Gastrocnemius medialis (tissue), 4 donors: Measurements from ENCODE around the gene C6orf89. TPM values are rescaled to one million over a fixed set of nuclear protein-coding genes. Genes with fewer than 3 reads are reported as not detected.

Source experiments
- ATAC-seq, 2 donors: fragments of 150-250 bp; one replicate each; pipeline ENCODE4 v1.9.1; 2016
- DNase-seq, 2 donors: peaks; one replicate each; pipeline ENCODE4 v3.0.0-alpha.2; 2019
- H3K27ac ChIP-seq, 4 donors: fragments of 200-600 bp; sonication (generic); 1 replicate in 1 of 4; 2 replicates in 3 of 4; pipeline ENCODE4 v1.5.1; 2016 to 2018; ENCODE audit warnings: mild to moderate bottlenecking in 2 of 4, moderate library complexity in 1 of 4
- H3K27me3 ChIP-seq, 3 donors: fragments of 200-600 bp; sonication (generic) in 2 of 3; 1 replicate in 1 of 3; 2 replicates in 2 of 3; pipeline versions ENCODE4 v1.5.1 to v1.6.0; 2016 to 2019; ENCODE audit warnings: mild to moderate bottlenecking in 1 of 3, moderate library complexity in 1 of 3
- H3K36me3 ChIP-seq, 2 donors: fragments of 200-600 bp; sonication (generic) in 1 of 2; one replicate each; pipeline ENCODE4 v1.5.1; 2017 to 2018
- H3K4me1 ChIP-seq, 2 donors: fragments of 200-600 bp; sonication (generic) in 1 of 2; one replicate each; pipeline ENCODE4 v1.5.1; 2016 to 2017; ENCODE audit warnings: mild to moderate bottlenecking in 2 of 2
- H3K4me3 ChIP-seq, 4 donors: fragments of 200-600 bp; sonication (generic) in 3 of 4; 1 replicate in 1 of 4; 2 replicates in 3 of 4; pipeline ENCODE4 v1.5.1; 2016 to 2019; ENCODE audit warnings: mild to moderate bottlenecking in 2 of 4
- H3K9me3 ChIP-seq, 3 donors: fragments of 200-600 bp; sonication (generic) in 2 of 3; 1 replicate in 1 of 3; 2 replicates in 2 of 3; pipeline ENCODE4 v1.5.1; 2016 to 2019
- POLR2A ChIP-seq, 2 donors: fragments of 450-650 bp; IDR thresholded peaks; one replicate each; pipeline ENCODE4 v1.6.1; 2017; ENCODE audit warnings: antibody characterized with exemption in 2 of 2, mild to moderate bottlenecking in 2 of 2, moderate library complexity in 2 of 2
- in situ Hi-C, 4 donors: fragments of 200-750 bp; cut with MboI; loops; one replicate each; pipeline versions ENCODE4 v1.15.0 to v1.8.0; 2017; ENCODE audit warnings: low sequenced_read_pairs in 4 of 4
- intact Hi-C: fragments of 100-400 bp; cut with DNase I; formaldehyde crosslinking; loops from one replicate; pipeline ENCODE4 v1.15.1; 2023; ENCODE audit warnings: low total_unique reads
- total RNA-seq, 4 donors: library from RNA; depleted of rRNA; stranded (reverse); fragments of >200 nt; gene quantifications; one replicate each; pipeline versions ENCODE4 v1.1.0 to v1.2.3, GENCODE V29; 2016
- TF ChIP-seq, protein P1 (sequence below), 5 experiments: fragments of 450-650 bp in 3 of 5; fragments of 200-600 bp in 2 of 5; sonication (generic) in 2 of 5; IDR thresholded peaks in 4 of 5; conservative IDR thresholded peaks in 1 of 5; 1 replicate in 4 of 5; 2 replicates in 1 of 5; pipeline ENCODE4 v1.5.1; 2016 to 2019; ENCODE audit warnings: antibody characterized with exemption in 5 of 5, mild to moderate bottlenecking in 3 of 5, moderate library complexity in 3 of 5

C6orf89 gene
- total RNA-seq, 4 donors from 2014 or later = 30.8 to 53.2 (median 38.8) TPM

DNA sequence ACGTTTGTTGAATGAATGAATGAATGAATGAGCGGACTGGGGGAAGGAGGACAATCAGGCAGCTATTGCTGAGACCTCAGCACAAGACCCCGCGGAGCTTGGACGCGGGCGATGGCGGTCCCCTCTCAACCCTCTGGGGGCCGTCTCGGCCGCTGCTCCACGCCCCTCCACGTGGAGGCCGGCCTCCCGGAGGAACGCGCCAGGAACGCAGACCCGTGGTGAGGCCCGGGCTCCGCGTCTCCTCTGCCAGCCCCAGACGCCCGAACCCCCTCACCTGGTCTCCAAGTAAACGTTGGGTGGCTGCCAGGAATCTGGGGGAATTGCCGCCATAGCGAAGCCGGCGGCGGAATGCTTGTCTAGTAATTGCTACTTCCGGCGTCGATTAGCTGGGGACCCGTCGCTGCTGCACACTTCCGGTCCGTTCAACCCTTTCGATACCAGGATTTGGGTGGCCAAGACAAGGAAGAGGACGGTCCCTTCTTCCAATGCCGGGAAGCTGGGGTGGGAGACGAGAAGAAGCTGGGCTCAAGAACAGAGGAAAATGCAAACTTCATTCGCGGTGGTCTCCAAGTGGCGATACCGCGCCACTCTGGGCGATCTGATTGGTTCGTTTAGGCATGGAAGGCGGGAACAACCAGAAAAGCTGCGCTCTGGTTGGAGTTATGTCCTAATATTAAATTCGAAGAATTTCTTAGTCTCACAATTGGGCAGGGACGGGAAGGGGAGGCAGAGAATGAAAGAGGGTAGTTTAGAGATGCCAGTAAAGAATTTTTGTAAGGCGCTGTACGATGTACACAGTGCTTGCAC lies 11.1 kb upstream of the C6orf89 start, which contains the start of gene PPIL1:
Gene PPIL1 (minus strand): TSS at position 361 of the 807 bp plus-strand sequence. CDS start 31 bp downstream, at position 330.
- ATAC-seq (peak; percentile 95 to 96), DNase-seq (peak; percentile 61 to 74)
- peaks cover 0 to 3% of the 10 kb centered on the region in 2 donors for H3K36me3 ChIP-seq
- H3K27me3 ChIP-seq = no peaks in the 10 kb centered on the region
- intact Hi-C loops (loop anchor here (1.0 kb wide), 1 partner anchor 11 kb away; the partner anchor contains the start of gene C6orf89), in situ Hi-C loops (loop anchor here in 2 of 4 donors (25.0 kb wide), 3 partner anchors 138 to 338 kb away; partner anchors contain the start of gene FGD2 (in 1 of the 2))
- peak within 1 kb of the TSS; percentile 81 to 93 (median 88) for H3K27ac ChIP-seq
- TF ChIP-seq, protein P1, sequence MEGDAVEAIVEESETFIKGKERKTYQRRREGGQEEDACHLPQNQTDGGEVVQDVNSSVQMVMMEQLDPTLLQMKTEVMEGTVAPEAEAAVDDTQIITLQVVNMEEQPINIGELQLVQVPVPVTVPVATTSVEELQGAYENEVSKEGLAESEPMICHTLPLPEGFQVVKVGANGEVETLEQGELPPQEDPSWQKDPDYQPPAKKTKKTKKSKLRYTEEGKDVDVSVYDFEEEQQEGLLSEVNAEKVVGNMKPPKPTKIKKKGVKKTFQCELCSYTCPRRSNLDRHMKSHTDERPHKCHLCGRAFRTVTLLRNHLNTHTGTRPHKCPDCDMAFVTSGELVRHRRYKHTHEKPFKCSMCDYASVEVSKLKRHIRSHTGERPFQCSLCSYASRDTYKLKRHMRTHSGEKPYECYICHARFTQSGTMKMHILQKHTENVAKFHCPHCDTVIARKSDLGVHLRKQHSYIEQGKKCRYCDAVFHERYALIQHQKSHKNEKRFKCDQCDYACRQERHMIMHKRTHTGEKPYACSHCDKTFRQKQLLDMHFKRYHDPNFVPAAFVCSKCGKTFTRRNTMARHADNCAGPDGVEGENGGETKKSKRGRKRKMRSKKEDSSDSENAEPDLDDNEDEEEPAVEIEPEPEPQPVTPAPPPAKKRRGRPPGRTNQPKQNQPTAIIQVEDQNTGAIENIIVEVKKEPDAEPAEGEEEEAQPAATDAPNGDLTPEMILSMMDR (IDR thresholded peaks at IDR 0.05 in 4 of 5, conservative IDR thresholded peaks at IDR 0.05 in 1 of 5) = no peak
- TF ChIP-seq POLR2A (IDR thresholded peaks at IDR 0.05) = peak in 1 of 2 donors; percentile 50
- no peaks in the 10 kb centered on the region for H3K9me3 ChIP-seq
- peaks cover 11 to 20% of the 10 kb centered on the region in 2 donors for H3K4me1 ChIP-seq
- peak within 1 kb of the TSS; percentile 74 to 98 (median 91) for H3K4me3 ChIP-seq

DNA sequence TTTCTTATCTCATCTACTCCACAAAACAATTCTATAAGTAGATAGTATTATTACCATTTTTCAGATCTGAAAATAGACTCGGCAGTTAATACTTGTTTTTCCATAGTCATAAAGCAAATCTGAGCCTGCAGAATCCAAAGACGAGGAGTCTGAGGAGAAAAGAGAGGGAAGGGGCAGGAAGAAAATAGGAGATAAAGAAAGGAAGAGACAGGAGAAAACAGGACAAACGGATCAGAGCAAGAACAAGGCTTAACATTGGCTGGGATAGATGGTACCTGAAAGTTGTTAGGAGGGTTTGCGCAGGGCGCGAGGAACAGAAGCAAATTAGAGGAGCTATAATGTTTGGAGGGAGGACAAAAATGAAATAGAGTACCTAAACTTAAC lies 10.5 kb upstream of the C6orf89 start:
- peaks cover 11 to 20% of the 10 kb centered on the region in 2 donors for H3K4me1 ChIP-seq
- DNase-seq (no peak), ATAC-seq (no peak)
- H3K4me3 ChIP-seq = peak overlapping the region; percentile 74 to 98 (median 91)
- in situ Hi-C loops (loop anchor here in 2 of 4 donors (25.0 kb wide), 2 partner anchors 137 to 337 kb away; partner anchors contain the start of gene FGD2 (in 1 of the 2)), intact Hi-C loops (no loop called here)
- no peaks in the 10 kb centered on the region for H3K9me3 ChIP-seq
- no peak for TF ChIP-seq POLR2A (IDR thresholded peaks at IDR 0.05)
- TF ChIP-seq, protein P1 (IDR thresholded peaks at IDR 0.05 in 4 of 5, conservative IDR thresholded peaks at IDR 0.05 in 1 of 5) = no peak
- no peaks in the 10 kb centered on the region for H3K27me3 ChIP-seq
- peaks cover 0 to 3% of the 10 kb centered on the region in 2 donors for H3K36me3 ChIP-seq
- peak overlapping the region; percentile 81 to 93 (median 88) for H3K27ac ChIP-seq

GRCh38 chr6:36884610-36885009 lies 1.1 kb upstream of the C6orf89 start:
- Histone ChIP-seq H3K4me3 (no peak overlapping the region), H3K36me3 (no peaks in the 10 kb centered on the region), H3K4me1 (peaks cover 24 to 25% of the 10 kb centered on the region in 2 donors), H3K27ac (peak overlapping the region in 1 of 4 donors; percentile 91), H3K27me3 (no peaks in the 10 kb centered on the region), H3K9me3 (no peaks in the 10 kb centered on the region)
- no peak for TF ChIP-seq POLR2A (IDR thresholded peaks at IDR 0.05)
- TF ChIP-seq, protein P1 (IDR thresholded peaks at IDR 0.05 in 4 of 5, conservative IDR thresholded peaks at IDR 0.05 in 1 of 5) = no peak
- no peak for ATAC-seq
- intact Hi-C loops (loop anchor here (1.0 to 5.0 kb wide), 6 partner anchors 10 to 326 kb away; partner anchors contain the start of genes PIM1 and PPIL1), in situ Hi-C loops (loop anchor here (10.0 to 25.0 kb wide), 5 partner anchors 100 to 330 kb away; partner anchors contain the start of genes FGD2 (in 1 of the 4) and MTCH1 (in 1 of the 4))
- DNase-seq = no peak

DNA sequence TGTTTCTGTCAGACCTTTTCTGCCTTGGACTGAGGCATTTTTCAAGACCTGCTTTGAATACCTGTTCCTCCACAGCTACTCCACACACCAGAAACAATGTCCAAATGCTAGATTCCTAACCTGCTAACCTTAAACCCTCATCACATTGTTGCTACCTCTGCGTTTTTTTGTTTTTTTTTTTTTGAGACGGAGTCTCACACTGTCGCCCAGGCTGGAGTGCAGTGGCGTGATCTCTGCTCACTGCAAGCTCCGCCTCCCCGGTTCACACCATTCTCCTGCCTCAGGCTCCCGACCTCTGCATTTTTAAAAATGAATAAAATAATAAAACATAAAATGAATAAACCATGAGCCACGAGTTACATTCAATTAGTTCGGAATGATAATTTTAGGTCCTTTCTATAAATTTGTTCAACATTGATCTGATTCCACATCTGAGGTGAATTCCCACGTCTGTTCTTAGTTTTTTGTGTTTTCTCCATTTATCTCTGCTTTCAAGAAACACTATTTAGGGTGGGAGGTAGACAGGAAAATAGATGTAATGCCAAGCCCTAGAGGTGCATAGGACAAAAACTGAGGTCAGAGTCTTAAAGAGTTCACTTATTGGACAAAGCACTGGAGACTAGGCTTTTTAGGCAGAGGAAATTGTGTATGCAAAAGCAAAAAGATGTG lies 1.3 kb downstream of the C6orf89 start:
- Histone ChIP-seq H3K36me3 (no peaks in the 10 kb centered on the region), H3K27me3 (no peaks in the 10 kb centered on the region), H3K4me1 (peaks cover 24 to 25% of the 10 kb centered on the region in 2 donors), H3K9me3 (no peaks in the 10 kb centered on the region), H3K27ac (peak overlapping the region in 3 of 4 donors; percentile 83 to 91 (median 90)), H3K4me3 (peak overlapping the region in 2 of 4 donors; percentile 82 to 92)
- intact Hi-C loops = loop anchor here (5.0 kb wide), 1 partner anchor 285 kb away; the partner anchor contains the start of gene PIM1
- TF ChIP-seq, protein P1 (IDR thresholded peaks at IDR 0.05 in 4 of 5, conservative IDR thresholded peaks at IDR 0.05 in 1 of 5) = no peak
- no peak for TF ChIP-seq POLR2A (IDR thresholded peaks at IDR 0.05)
- ATAC-seq (no peak), DNase-seq (no peak)
- in situ Hi-C loops = loop anchor here (10.0 to 25.0 kb wide), 5 partner anchors 98 to 328 kb away; partner anchors contain the start of genes FGD2 (in 1 of the 4) and MTCH1 (in 1 of the 4)
